IPS-18a (cell line): Measurements from ENCODE around the gene SYPL2.
"Not testable (repeated sequence)": the region's sequence is repeated elsewhere in the genome, so short reads cannot be mapped to it uniquely, and the experiment has no call there.

Source experiments
- H3K27ac ChIP-seq: one replicate; pipeline ENCODE4 v1.5.1; 2013; ENCODE audit warnings: low read length
- H3K27me3 ChIP-seq: one replicate; pipeline ENCODE4 v1.6.1; 2013; ENCODE audit warnings: mild to moderate bottlenecking, low read length; ENCODE audit not compliant: control insufficient read depth, insufficient read depth
- H3K36me3 ChIP-seq: one replicate; pipeline ENCODE4 v1.6.1; 2013; ENCODE audit warnings: low read depth, low read length; ENCODE audit not compliant: control insufficient read depth
- H3K4me1 ChIP-seq: one replicate; pipeline ENCODE4 v1.6.1; 2013; ENCODE audit warnings: low read depth, low read length; ENCODE audit not compliant: control insufficient read depth
- H3K4me3 ChIP-seq: one replicate; pipeline ENCODE4 v1.5.1; 2013; ENCODE audit warnings: low read length
- H3K9ac ChIP-seq: one replicate; pipeline ENCODE4 v1.6.1; 2013; ENCODE audit warnings: mild to moderate bottlenecking, low read length, moderate library complexity
- H3K9me3 ChIP-seq: one replicate; pipeline ENCODE4 v1.6.1; 2013; ENCODE audit warnings: low read depth, low read length; ENCODE audit not compliant: control insufficient read depth

Gene SYPL2

DNA sequence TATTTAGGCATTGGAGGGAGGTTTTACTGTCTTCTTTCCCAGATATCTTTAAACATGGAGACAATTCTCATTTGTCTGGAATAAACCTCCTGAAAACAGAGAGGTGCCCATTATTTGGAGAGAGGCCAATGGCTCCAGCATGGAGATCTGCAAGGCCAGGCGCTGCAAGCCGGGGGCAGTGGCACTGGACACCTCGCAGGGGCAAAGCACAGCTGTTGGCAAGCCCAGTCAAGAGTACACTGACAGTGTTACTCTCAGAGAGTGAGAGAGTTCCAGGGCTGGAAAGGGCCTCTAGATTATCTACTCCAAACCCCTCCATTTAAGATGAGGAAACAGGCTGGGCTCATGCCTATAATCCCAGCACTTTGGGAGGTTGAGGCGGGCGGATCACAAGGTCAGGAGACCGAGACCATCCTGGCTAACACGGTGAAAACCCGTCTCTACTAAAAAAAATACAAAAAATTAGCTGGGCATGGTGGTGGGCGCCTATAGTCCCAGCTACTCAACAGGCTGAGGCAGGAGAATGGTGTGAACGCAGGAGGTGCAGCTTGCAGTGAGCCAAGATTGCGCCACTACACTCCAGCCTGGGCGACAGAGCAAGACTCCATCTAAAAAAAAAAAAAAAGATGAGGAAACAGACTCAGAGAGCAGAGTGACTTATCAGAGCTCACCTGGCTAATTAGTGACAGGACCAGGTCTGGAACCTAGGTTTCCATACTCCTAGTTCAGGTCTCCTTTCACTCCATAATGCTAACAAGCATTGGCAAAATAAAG is 7.1 kb downstream of the SYPL2 start:
- not testable (repeated sequence) for H3K36me3 ChIP-seq, H3K4me3 ChIP-seq, H3K4me1 ChIP-seq, H3K9me3 ChIP-seq, H3K27ac ChIP-seq, H3K9ac ChIP-seq
- peaks cover 19% of the 10 kb centered on the region for H3K27me3 ChIP-seq

DNA sequence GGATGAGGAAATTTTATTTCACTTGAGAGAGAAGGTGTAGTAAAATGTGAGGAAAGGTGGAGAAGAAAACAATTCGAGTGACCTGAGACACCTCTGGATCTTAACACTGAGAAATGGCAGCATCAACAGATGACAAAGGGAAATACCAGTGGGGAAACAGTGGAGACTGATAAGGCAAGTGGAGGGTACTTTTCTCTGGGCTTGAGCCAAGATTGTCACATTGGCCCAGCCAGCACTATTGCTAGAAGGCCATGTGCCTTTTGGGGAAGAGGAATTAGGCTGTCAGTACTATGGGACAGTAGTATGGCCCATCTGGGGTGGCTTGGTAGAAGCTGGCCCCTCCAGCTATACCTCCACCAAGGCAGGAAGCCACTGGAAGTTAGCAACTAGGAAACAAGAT is 8.4 kb downstream of the SYPL2 start:
- Histone ChIP-seq H3K36me3 (no peaks in the 10 kb centered on the region), H3K9me3 (no peaks in the 10 kb centered on the region), H3K27me3 (peaks cover 13% of the 10 kb centered on the region), H3K27ac (no peak overlapping the region), H3K4me1 (no peaks in the 10 kb centered on the region), H3K9ac (no peak overlapping the region), H3K4me3 (no peak overlapping the region)

DNA sequence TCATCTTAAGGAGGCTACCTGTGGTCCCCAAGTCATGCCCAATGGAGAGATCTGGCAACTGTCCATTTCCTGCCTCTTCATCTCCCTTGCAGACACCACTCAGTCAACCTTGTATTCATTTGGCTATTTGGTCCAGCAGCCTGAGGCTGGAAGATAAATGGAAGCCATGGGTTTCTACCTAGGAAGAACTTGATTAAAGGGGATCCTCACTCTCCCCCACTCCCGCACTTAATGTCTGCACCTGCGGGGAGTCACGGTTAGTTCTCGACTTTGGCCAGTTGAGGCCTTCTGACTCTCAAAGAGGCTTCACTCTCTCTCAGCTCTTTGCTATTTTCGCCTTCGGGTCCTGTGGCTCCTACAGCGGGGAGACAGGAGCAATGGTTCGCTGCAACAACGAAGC is 8.9 kb downstream of the SYPL2 start:
- Histone ChIP-seq H3K9me3 (no peaks in the 10 kb centered on the region), H3K4me3 (no peak overlapping the region), H3K9ac (no peak overlapping the region), H3K36me3 (no peaks in the 10 kb centered on the region), H3K27ac (no peak overlapping the region), H3K27me3 (peaks cover 7% of the 10 kb centered on the region), H3K4me1 (no peaks in the 10 kb centered on the region)

DNA sequence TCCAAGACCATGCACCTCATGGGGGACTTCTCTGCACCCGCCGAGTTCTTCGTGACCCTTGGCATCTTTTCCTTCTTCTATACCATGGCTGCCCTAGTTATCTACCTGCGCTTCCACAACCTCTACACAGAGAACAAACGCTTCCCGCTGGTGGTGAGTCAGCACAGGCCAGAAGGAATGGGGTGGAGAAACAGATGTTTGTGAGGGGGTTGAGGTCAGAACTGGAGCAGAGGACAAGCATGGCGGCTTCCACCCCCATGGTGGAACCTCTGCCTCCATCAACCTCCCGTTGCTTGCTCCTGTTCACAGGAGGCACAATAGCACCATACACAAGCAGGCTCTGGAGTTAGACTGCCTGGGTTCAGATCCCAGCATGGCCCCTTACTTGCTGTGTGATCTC is 10.5 kb downstream of the SYPL2 start:
- Histone ChIP-seq H3K4me1 (no peaks in the 10 kb centered on the region), H3K9ac (no peak overlapping the region), H3K4me3 (no peak overlapping the region), H3K27ac (no peak overlapping the region), H3K27me3 (no peaks in the 10 kb centered on the region), H3K9me3 (no peaks in the 10 kb centered on the region), H3K36me3 (no peaks in the 10 kb centered on the region)

DNA sequence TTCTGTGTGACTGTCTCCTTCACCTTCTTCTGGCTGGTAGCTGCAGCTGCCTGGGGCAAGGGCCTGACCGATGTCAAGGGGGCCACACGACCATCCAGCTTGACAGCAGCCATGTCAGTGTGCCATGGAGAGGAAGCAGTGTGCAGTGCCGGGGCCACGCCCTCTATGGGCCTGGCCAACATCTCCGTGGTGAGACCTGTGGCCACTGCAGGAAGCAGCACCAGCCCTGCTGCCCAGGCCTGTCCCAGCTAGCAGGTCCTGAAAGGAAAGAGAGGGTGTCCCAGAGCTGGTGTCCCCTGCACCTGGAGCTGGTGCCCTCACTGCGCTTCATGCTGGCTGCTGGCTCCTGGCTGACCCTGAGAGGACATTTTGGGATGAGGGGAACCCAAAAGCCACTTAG is 11.5 kb downstream of the SYPL2 start:
- Histone ChIP-seq H3K27ac (no peak overlapping the region), H3K4me3 (no peak overlapping the region), H3K9me3 (no peaks in the 10 kb centered on the region), H3K9ac (no peak overlapping the region), H3K36me3 (no peaks in the 10 kb centered on the region), H3K27me3 (peaks cover 6% of the 10 kb centered on the region), H3K4me1 (peaks cover under 1% of the 10 kb centered on the region)

DNA sequence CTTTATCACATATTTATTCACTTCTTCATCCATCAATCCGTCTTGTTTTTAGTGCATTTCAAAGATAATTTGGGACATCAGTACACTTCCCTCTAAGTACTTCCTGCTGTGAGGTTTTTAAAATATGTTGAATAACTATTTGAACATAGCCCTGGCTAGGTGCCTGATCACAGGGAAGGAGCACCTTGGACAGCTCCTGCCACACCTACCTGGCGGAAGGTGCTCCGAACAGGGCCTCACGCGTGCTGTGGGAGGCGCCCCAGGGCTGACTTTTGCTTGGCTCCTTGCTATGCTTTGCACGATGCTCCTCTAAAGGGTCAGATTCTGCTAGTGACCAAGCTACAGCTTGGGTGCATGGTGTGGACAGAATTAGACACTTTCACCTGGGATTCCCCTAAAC is 12.5 kb downstream of the SYPL2 start:
- Histone ChIP-seq H3K9me3 (no peaks in the 10 kb centered on the region), H3K27me3 (peaks cover 6% of the 10 kb centered on the region), H3K4me3 (no peak overlapping the region), H3K36me3 (no peaks in the 10 kb centered on the region), H3K9ac (no peak overlapping the region), H3K27ac (no peak overlapping the region), H3K4me1 (peaks cover 4% of the 10 kb centered on the region)

DNA sequence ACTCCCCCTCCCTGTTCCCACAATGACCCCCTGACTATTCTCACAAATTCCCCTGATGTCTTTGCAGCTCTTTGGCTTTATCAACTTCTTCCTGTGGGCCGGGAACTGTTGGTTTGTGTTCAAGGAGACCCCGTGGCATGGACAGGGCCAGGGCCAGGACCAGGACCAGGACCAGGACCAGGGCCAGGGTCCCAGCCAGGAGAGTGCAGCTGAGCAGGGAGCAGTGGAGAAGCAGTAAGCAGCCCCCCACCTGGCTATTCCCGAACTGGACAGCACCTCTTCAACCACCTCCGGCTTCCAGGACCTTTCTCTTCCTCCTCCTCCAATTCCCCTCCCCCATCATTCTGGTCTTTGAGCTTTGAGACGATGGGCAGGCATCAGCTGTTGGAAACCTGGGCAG is 13.0 kb downstream of the SYPL2 start:
- Histone ChIP-seq H3K9me3 (no peaks in the 10 kb centered on the region), H3K4me3 (no peak overlapping the region), H3K27ac (no peak overlapping the region), H3K4me1 (peaks cover 4% of the 10 kb centered on the region), H3K9ac (no peak overlapping the region), H3K27me3 (peaks cover 6% of the 10 kb centered on the region), H3K36me3 (no peaks in the 10 kb centered on the region)

DNA sequence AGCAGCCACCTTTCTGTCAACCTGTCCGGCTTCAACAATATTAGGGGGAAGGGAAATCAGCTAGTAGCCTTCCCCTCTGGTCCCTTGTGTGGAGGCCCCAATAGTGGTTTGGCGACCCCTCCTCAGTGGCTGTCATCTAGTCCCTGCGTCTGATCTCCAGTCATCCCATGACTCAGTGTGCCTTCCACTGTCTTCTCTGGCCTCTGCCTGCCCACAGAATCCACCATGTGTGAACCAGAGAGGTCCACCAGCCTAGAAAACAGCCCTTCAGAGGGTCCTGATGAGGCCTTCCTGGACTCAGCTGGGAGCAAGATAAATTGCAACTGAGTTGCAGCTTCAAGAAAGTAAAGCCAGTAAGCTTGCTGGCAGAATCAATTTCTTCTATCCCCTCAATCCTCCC is 13.6 kb downstream of the SYPL2 start:
- Histone ChIP-seq H3K27ac (no peak overlapping the region), H3K9ac (no peak overlapping the region), H3K4me1 (peaks cover 4% of the 10 kb centered on the region), H3K9me3 (no peaks in the 10 kb centered on the region), H3K4me3 (no peak overlapping the region), H3K27me3 (peaks cover 6% of the 10 kb centered on the region), H3K36me3 (no peaks in the 10 kb centered on the region)

DNA sequence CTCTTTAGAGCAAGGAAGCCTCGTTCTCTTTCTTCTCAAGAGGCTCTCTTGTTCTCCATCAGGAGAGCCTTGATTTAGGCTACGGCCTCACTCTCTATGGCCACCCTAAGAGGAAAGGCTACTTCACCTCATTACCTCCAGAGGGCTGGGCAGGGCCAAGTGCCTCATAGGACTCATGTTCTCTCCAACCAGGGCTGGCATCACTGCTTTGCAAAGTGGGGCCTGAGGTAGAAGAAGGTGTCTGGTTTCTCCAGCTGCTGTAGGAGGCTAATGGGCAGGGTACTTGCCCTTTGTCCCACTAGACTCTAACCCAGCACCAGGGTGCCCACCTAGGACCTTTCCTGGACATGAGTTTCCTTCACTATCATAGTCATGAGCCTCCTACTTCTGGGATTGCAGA is 15.3 kb downstream of the SYPL2 start:
- Histone ChIP-seq H3K9me3 (no peaks in the 10 kb centered on the region), H3K27me3 (peaks cover 6% of the 10 kb centered on the region), H3K36me3 (no peaks in the 10 kb centered on the region), H3K27ac (no peak overlapping the region), H3K9ac (no peak overlapping the region), H3K4me1 (peaks cover 10% of the 10 kb centered on the region), H3K4me3 (no peak overlapping the region)

DNA sequence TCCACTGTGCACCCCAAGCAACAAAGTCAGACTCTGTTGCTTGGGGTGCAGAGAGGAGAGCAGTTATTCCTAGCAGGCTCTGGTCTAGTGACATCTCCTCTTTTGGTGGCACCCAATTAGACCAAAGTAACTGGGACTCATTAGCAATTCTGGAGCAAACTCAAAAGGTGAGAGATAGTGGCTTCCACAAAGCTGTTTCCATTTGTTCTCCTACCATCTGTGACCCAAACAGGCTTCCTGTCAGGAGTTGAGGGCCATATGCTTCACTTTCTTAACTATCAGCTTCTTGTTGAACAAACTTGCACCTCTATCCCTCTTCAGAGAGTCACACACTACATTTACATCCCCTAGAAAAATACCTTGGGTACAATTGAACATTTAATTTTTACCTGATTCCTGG is 15.9 kb downstream of the SYPL2 start:
- no peaks in the 10 kb centered on the region for H3K9me3 ChIP-seq
- H3K36me3 ChIP-seq = no peaks in the 10 kb centered on the region
- no peak overlapping the region for H3K27ac ChIP-seq
- H3K9ac ChIP-seq = no peak overlapping the region
- peaks cover 10% of the 10 kb centered on the region for H3K4me1 ChIP-seq
- H3K4me3 ChIP-seq = no peak overlapping the region
- peaks cover 6% of the 10 kb centered on the region for H3K27me3 ChIP-seq

DNA sequence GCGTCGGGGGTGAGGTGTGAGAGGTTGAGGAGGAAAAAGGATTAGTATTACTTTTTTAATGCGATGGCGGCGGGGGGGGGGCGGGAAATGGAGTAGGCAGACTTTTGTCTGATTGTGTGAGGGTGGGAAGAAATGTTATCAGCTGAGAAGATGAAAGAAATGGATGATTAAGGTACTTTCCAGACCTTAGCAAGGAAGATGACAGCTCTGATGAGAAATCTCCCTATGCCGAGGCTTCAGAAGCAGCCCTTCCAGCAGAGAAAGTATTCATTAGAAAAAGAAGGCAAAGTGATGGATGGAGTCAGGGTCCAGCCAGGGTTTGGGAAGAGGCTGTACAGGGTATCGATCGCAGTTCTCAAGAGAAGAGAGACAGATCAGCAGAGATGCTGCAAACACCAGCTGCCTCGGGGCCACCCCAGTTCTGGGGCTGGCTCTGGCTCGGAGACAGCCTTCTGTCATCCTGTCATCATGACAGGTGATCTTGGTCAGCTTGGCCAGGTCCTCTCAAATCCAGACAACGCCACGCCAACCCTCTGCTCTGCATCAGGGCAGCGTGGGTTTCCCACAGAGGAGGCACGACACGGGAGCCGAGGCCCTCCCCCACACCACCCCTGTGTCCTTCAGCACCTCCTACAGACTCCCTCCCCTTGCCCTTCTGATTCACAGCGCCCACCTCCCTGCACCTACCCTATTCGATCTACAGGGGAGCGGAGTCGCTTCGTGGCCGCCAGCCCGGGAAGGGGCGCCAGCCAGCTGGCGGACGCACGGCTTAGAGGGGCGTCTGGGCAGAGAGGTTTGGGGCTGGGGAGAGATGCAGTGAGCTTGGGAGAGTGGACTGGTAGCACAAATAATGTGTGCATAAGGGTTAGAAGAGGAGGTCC is 16.7 kb downstream of the SYPL2 start:
- H3K4me1 ChIP-seq = peaks cover 10% of the 10 kb centered on the region
- H3K9me3 ChIP-seq = no peaks in the 10 kb centered on the region
- H3K4me3 ChIP-seq = peak overlapping the region; percentile 86
- no peaks in the 10 kb centered on the region for H3K36me3 ChIP-seq
- H3K27me3 ChIP-seq = peaks cover 6% of the 10 kb centered on the region
- no peak overlapping the region for H3K27ac ChIP-seq
- H3K9ac ChIP-seq = no peak overlapping the region
